Karpas-422 (cell line): ENCODE results near the gene DPCD. TPM values are rescaled to one million over a fixed set of nuclear protein-coding genes. Genes with fewer than 3 reads are reported as not detected.
"Not testable (repeated sequence)": the region's sequence is repeated elsewhere in the genome, so short reads cannot be mapped to it uniquely, and the experiment has no call there.

ENCODE experiments used
- DNase-seq: peaks from one replicate; pipeline ENCODE4 v3.0.0-alpha.2; 2015
- H2AFZ ChIP-seq: fragments of 200-600 bp; sonication (generic); 2 replicates; pipeline ENCODE4 v1.6.1; 2014; ENCODE audit warnings: antibody characterized with exemption, low read length, mixed read lengths
- H3K27ac ChIP-seq: fragments of 200-600 bp; sonication (generic); 2 replicates; pipeline ENCODE4 v1.5.1; 2014; ENCODE audit warnings: mild to moderate bottlenecking, low read length, moderate library complexity
- H3K27me3 ChIP-seq: fragments of 200-600 bp; sonication (generic); 2 replicates; pipeline ENCODE4 v1.6.1; 2014; ENCODE audit warnings: low read length, mixed read lengths
- H3K36me3 ChIP-seq: fragments of 200-600 bp; sonication (generic); 2 replicates; pipeline ENCODE4 v1.6.1; 2014; ENCODE audit warnings: low read length, mixed read lengths; ENCODE audit not compliant: insufficient read depth
- H3K4me1 ChIP-seq: fragments of 200-600 bp; sonication (generic); 2 replicates; pipeline ENCODE4 v1.6.1; 2014; ENCODE audit warnings: mild to moderate bottlenecking, low read length, mixed read lengths
- H3K4me2 ChIP-seq: fragments of 200-600 bp; sonication (generic); 2 replicates; pipeline ENCODE4 v1.6.1; 2014; ENCODE audit warnings: low read length, low read depth, mild to moderate bottlenecking; ENCODE audit not compliant: poor library complexity, severe bottlenecking
- H3K4me3 ChIP-seq: fragments of 200-600 bp; sonication (generic); 2 replicates; pipeline ENCODE4 v1.5.1; 2014; ENCODE audit warnings: mild to moderate bottlenecking, antibody characterized with exemption, low read length, mixed read lengths
- H3K79me2 ChIP-seq: fragments of 200-600 bp; sonication (generic); 2 replicates; pipeline ENCODE4 v1.6.1; 2014; ENCODE audit warnings: mild to moderate bottlenecking, low read length, mixed read lengths
- H3K9ac ChIP-seq: fragments of 200-600 bp; sonication (generic); 2 replicates; pipeline ENCODE4 v1.6.0; 2014; ENCODE audit warnings: low read length
- H3K9me2 ChIP-seq: fragments of 200-600 bp; sonication (generic), shearing (Covaris generic); replicated peaks from 2 replicates; pipeline ENCODE4 v1.6.0; 2014; ENCODE audit warnings: mild to moderate bottlenecking, low read length, moderate library complexity; ENCODE audit not compliant: insufficient read depth
- H3K9me3 ChIP-seq: fragments of 300-700, 200-600 bp; sonication (generic); 2 replicates; pipeline ENCODE4 v1.6.1; 2014; ENCODE audit warnings: low read length, mixed read lengths
- H4K20me1 ChIP-seq: fragments of 200-600 bp; sonication (generic); 2 replicates; pipeline ENCODE4 v1.6.1; 2014; ENCODE audit warnings: mild to moderate bottlenecking, antibody characterized with exemption, low read length, low read depth; ENCODE audit not compliant: insufficient read depth
- total RNA-seq: library from RNA; depleted of rRNA; stranded (reverse); fragments of >200 nt; shearing (Covaris generic); gene quantifications from 2 replicates; pipeline ENCODE4 v1.2.3, GENCODE V29; 2014; ENCODE audit warnings: low replicate concordance

Gene DPCD
- total RNA-seq, 1 experiment from 2014 or later, result 15.7 TPM

DNA sequence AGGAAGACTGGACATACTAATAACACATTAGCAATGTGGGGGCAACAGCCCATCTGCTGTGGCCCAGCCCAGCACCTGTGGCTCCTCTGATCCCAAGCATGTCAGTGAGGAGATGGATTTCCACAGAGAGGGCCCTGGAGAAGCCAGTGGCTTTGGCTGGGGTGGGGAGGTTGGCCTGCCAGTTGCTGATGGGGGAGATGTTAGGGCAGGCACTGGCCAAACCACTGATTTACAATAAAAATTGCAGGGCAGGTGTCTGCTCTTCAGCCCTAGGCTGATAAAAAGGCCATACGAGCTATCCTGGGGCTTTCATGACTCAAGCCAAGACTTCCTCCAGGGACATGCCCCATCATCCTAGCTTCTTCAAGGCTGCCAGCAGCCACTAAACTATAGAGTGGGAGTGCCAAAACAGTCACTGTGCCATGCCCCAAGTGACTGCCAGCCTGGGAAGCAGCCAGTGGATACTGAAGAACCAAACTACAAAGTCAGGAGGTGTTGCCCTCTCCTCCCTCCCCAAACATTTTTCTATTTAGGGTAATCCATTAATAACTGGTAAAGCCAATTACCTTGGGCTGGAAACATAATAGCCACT is 37.8 kb downstream of the DPCD start:
- Histone ChIP-seq H3K9ac (no peak overlapping the region), H3K79me2 (0 out of 2 replicates have a peak, but pooled peaks cover 6% of the 10 kb centered on the region), H3K9me3 (no peaks in the 10 kb centered on the region), H3K4me2 (no peak overlapping the region), H3K9me2 (no peaks in the 10 kb centered on the region), H3K27ac (no peak overlapping the region), H2AFZ (no peak overlapping the region), H3K36me3 (peaks cover 6% of the 10 kb centered on the region; the same call in 1 of the 2 replicates), H3K4me3 (no peak overlapping the region), H3K4me1 (no peaks in the 10 kb centered on the region), H4K20me1 (no peaks in the 10 kb centered on the region), H3K27me3 (no peaks in the 10 kb centered on the region)
- DNase-seq, result no peak

DNA sequence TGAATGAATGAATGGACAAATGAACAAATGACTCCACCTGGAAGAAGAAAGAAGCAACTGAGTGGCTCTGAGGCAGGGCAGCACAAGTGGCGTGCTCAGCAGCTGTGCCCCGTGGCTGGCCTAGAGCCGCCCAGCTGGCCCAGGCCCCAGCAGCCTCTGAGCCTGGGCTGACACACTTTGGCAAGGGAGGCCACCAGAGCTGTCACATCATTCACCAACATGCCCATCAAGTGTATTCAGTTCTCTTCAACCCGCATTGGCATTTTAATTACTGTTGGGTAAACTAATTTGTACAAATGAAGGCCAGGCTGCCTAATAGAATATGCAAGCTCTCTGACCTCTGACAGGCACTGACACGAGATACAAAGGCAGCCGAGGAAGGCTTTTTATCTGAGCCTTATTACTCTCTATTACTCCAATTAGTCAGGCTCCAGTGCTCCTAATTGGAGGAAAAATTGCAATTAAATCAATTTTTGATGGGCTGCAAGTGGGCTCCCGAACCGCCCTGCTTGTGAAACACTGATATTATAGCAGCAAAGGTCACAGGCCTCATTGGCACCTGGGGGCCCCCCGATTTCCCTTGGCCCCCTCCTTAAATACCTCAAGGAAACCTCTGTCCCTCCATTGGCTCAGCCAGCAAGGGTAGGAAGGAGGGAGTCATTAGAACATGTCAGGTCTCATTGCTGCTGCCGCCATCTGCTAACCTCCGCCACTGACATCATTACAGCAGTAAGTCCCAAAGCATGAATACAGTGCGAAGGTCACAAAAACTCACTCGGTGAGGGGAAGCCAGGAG is 41.9 kb downstream of the DPCD start:
- H3K36me3 ChIP-seq, result peaks cover 3% of the 10 kb centered on the region; the same call in 1 of the 2 replicates

DNA sequence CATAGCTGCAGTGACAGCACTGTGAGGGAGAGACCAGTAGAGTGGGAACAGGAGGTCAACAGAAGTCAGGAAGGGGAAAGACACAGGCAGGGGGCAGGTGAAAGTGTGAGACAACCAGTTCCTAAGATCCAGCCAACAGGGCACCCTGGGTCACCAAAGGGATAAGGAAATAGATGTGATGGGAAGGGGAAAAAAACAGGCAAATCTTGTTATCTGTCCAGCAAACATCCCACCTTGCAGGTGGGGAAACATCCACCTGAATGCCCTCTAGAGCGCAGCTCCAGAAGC is 42.5 kb downstream of the DPCD start:
- H3K79me2 ChIP-seq, result peaks cover 25% of the 10 kb centered on the region; the same call in 1 of the 2 replicates
- H3K27me3 ChIP-seq, result no peaks in the 10 kb centered on the region
- H3K4me2 ChIP-seq, result no peak overlapping the region
- no peak overlapping the region for H3K9ac ChIP-seq
- peaks cover 3% of the 10 kb centered on the region; the same call in 1 of the 2 replicates for H3K36me3 ChIP-seq
- DNase-seq, result no peak
- H4K20me1 ChIP-seq, result no peaks in the 10 kb centered on the region
- H3K4me3 ChIP-seq, result no peak overlapping the region
- no peaks in the 10 kb centered on the region for H3K4me1 ChIP-seq
- H3K27ac ChIP-seq, result no peak overlapping the region
- H3K9me2 ChIP-seq, result no peaks in the 10 kb centered on the region
- no peak overlapping the region for H2AFZ ChIP-seq
- no peaks in the 10 kb centered on the region for H3K9me3 ChIP-seq

More for the DNA sequence above, 41.9 kb downstream of the DPCD start:
- peaks cover 25% of the 10 kb centered on the region; the same call in 1 of the 2 replicates for H3K79me2 ChIP-seq
- no peak overlapping the region for H3K4me3 ChIP-seq
- H3K9ac ChIP-seq, result no peak overlapping the region
- no peak for DNase-seq
- no peaks in the 10 kb centered on the region for H3K27me3 ChIP-seq
- H3K9me3 ChIP-seq, result no peaks in the 10 kb centered on the region
- no peak overlapping the region for H3K27ac ChIP-seq
- H3K4me1 ChIP-seq, result no peaks in the 10 kb centered on the region
- H3K4me2 ChIP-seq, result no peak overlapping the region
- no peak overlapping the region for H2AFZ ChIP-seq
- H3K9me2 ChIP-seq, result no peaks in the 10 kb centered on the region
- no peaks in the 10 kb centered on the region for H4K20me1 ChIP-seq

DNA sequence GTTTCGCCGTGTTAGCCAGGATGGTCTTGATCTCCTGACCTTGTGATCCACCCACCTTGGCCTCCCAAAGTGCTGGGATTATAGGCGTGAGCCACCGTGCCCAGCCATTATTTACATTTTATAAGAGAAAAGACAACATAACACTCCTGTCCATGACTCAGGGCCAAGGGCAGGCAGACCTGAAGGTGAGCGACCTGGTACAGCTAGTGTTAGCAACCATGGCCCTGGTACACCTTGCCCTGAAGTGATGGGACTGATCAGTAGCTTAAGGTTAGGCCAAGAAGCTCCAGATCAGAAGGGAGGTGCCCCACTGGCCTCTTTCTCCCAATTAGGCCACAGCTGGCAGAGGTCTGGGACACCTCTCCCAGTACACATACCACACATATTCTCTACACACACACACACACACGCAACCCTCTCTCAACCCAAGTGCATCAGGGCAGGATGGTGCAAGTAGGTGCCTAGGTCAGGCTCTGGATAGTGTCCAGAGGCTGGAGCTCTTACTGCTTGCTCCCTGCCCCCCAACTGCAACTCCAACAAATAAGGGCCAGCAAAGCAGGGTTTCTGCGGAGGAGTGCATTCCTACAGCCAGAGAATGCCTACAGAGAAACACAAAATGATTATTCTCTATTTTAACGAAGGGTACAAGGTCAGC is 43.8 kb downstream of the DPCD start:
- H3K36me3 ChIP-seq, result peaks cover 3% of the 10 kb centered on the region; the same call in 1 of the 2 replicates
- no peak for DNase-seq
- H3K27ac ChIP-seq, result no peak overlapping the region
- H3K79me2 ChIP-seq, result peaks cover 25% of the 10 kb centered on the region; the same call in 1 of the 2 replicates
- H3K9ac ChIP-seq, result no peak overlapping the region
- no peaks in the 10 kb centered on the region for H4K20me1 ChIP-seq
- H3K4me2 ChIP-seq, result no peak overlapping the region
- H3K4me1 ChIP-seq, result no peaks in the 10 kb centered on the region
- no peaks in the 10 kb centered on the region for H3K9me3 ChIP-seq
- H3K27me3 ChIP-seq, result no peaks in the 10 kb centered on the region
- H3K4me3 ChIP-seq, result no peak overlapping the region
- no peaks in the 10 kb centered on the region for H3K9me2 ChIP-seq
- no peak overlapping the region for H2AFZ ChIP-seq

- H4K20me1 ChIP-seq, H2AFZ ChIP-seq, H3K9me2 ChIP-seq, H3K36me3 ChIP-seq, H3K9ac ChIP-seq, H3K9me3 ChIP-seq, H3K27me3 ChIP-seq, H3K4me2 ChIP-seq, H3K27ac ChIP-seq, DNase-seq, H3K4me1 ChIP-seq, H3K4me3 ChIP-seq: not testable (repeated sequence)
- H3K79me2 ChIP-seq, result peaks cover 22% of the 10 kb centered on the region; the same call in 1 of the 2 replicates
Observed at GRCh38 chr10:101633510-101633909, 45.4 kb downstream of the DPCD start.

DNA sequence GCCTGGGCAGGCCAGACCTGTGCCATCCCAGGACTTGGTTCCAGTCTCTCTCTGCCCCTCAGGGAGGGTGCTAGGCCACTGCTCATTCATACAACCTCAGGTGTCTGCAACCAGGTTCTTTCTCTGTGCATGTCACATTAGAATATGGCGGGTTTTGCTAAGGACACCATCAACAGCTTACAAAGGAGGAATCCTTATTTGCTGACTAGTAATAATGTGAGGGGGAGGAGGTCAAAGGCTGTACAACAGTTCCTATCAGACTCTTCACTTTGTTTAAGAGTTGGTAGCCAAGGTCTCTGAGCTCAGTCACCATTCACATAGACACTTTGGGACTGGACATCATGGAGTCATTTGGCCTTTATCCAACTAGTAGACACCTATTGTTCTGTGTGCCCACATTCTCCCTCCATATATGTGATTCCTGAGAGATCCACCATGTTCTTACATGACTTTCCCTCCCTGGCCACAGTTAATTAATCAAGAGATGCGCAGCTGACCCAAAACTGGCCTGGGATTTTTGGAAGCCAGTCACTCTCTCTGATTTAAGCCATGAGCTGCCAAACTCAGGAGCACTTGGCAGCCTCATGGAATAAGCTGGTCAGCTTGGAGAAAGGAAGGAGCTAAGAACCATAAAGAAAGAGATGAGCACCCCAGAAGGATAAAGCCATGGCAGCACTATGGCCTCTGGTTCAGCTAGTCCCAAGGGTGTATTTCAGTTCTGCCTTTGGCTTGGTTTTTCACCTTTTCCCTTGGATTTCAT is 51.2 kb downstream of the DPCD start:
- DNase-seq, result no peak
- no peak overlapping the region for H3K9ac ChIP-seq
- H3K4me3 ChIP-seq, result no peak overlapping the region
- no peak overlapping the region for H2AFZ ChIP-seq
- H3K27me3 ChIP-seq, result no peaks in the 10 kb centered on the region
- H3K9me2 ChIP-seq, result no peaks in the 10 kb centered on the region
- no peak overlapping the region for H3K4me2 ChIP-seq
- no peak overlapping the region for H3K27ac ChIP-seq
- H3K9me3 ChIP-seq, result no peaks in the 10 kb centered on the region
- no peaks in the 10 kb centered on the region for H4K20me1 ChIP-seq
- no peaks in the 10 kb centered on the region for H3K4me1 ChIP-seq
- peaks cover 6% of the 10 kb centered on the region; the same call in 1 of the 2 replicates for H3K79me2 ChIP-seq
- peaks cover 3% of the 10 kb centered on the region; the same call in 1 of the 2 replicates for H3K36me3 ChIP-seq

DNA sequence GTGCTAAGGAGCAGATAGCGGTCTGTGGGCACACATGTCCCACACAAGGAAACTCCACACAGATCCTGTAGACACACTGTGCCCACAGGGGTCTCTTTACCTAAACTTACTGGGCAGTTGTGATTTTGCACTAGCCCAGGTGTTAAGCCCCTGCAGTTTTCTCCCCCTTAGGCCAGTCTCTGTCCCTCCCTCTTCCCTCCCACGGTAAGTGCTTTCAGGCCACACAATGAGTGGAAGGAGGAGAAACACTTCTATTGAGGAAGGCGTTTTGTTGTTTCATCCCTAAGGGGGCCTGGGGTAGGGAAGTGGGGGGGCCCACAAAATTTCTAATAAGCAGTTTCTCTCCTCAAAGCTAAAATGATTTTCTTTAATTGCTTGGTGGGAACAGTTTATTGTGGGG is 55.4 kb downstream of the DPCD start:
- H3K9me3 ChIP-seq, result no peaks in the 10 kb centered on the region
- no peak overlapping the region for H2AFZ ChIP-seq
- DNase-seq, result no peak
- no peak overlapping the region for H3K27ac ChIP-seq
- no peaks in the 10 kb centered on the region for H3K27me3 ChIP-seq
- no peaks in the 10 kb centered on the region for H4K20me1 ChIP-seq
- H3K9me2 ChIP-seq, result no peaks in the 10 kb centered on the region
- H3K4me1 ChIP-seq, result no peaks in the 10 kb centered on the region
- no peak overlapping the region for H3K4me2 ChIP-seq
- H3K9ac ChIP-seq, result no peak overlapping the region
- no peak overlapping the region for H3K4me3 ChIP-seq
- peaks cover 3% of the 10 kb centered on the region; the same call in 1 of the 2 replicates for H3K79me2 ChIP-seq
- H3K36me3 ChIP-seq, result no peaks in the 10 kb centered on the region

- no peaks in the 10 kb centered on the region for H3K36me3 ChIP-seq
- H3K27me3 ChIP-seq, result no peaks in the 10 kb centered on the region
- H3K79me2 ChIP-seq, result peaks cover 3% of the 10 kb centered on the region; the same call in 1 of the 2 replicates
- no peak overlapping the region for H3K27ac ChIP-seq
- H3K4me1 ChIP-seq, result no peaks in the 10 kb centered on the region
- no peaks in the 10 kb centered on the region for H3K9me2 ChIP-seq
- H3K4me3 ChIP-seq, result no peak overlapping the region
- no peak overlapping the region for H2AFZ ChIP-seq
- no peaks in the 10 kb centered on the region for H4K20me1 ChIP-seq
- no peaks in the 10 kb centered on the region for H3K9me3 ChIP-seq
- H3K9ac ChIP-seq, result no peak overlapping the region
- no peak overlapping the region for H3K4me2 ChIP-seq
- DNase-seq, result no peak
Observed at GRCh38 chr10:101644002-101644401, 55.9 kb downstream of the DPCD start.
